ENCODE data around the gene ZNF266. TPM values are rescaled to one million over a fixed set of nuclear protein-coding genes. Genes with fewer than 3 reads are reported as not detected.

ZNF266 gene
- total and polyA plus RNA-seq, 2 experiments from 2014 or later = 12.7 to 13.9 TPM

DNA sequence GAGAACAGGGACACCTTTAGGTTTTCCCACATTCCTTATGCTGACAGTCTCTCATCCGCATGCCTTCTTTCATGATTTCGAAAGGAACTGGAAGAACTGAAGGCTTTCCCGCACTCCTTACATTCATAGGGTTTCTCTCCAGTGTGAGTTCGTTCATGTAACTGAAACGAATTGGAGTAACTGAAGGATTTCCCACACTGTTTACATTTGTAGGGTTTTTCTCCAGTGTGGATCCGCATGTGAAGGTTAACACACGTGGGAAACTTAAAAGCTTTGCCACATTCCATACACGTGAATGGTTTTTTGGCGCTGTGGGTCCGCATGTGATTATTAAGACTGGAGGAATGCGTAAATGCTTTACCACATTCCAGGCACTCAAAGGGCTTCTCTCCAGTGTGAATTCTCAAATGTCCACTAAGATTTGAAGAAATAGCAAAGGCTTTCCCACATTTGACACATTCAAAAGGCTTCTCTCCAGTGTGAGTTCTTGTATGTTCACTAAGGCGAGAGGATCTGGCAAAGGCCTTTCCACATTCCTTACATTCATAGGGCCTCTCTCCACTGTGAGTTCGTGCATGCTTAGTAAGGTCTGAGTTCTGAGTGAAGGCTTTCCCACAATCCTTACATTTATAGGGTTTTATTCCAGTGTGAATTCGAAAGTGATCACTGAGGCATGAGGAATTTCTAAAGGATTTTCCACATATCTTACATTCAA, 22.0 kb downstream of the ZNF266 start:
- peaks cover 65% of the 10 kb centered on the region for H3K36me3 ChIP-seq (ENCODE audit: insufficient read depth)
- peak; percentile 2 for DNase-seq (ENCODE audit: low spot score)
- peak overlapping the region; percentile 13; the same call in 1 of the 2 replicates for H3K4me3 ChIP-seq
- no peaks in the 10 kb centered on the region for H4K20me1 ChIP-seq (replicated peaks; ENCODE audit: insufficient read depth)
- no peak overlapping the region for H3K4me2 ChIP-seq
- Mint-ChIP-seq H3K27ac (no peak overlapping the region), H3K4me1 (no peaks in the 10 kb centered on the region), H3K9me3 (peaks cover 98% of the 10 kb centered on the region), H3K36me3 (ENCODE audit: low read depth) (peaks cover 87% of the 10 kb centered on the region), H3K27me3 (ENCODE audit: insufficient read depth, low read depth, poor library complexity) (peaks cover 10% of the 10 kb centered on the region), H3K4me3 (no peak overlapping the region)
- H3K4me1 ChIP-seq (ENCODE audit: insufficient read depth) = no peaks in the 10 kb centered on the region
- no peaks in the 10 kb centered on the region for H3K79me2 ChIP-seq (replicated peaks; ENCODE audit: insufficient read depth)
- 0 out of 2 replicates have a peak, but pooled peaks cover 3% of the 10 kb centered on the region for H3F3A ChIP-seq (replicated peaks; ENCODE audit: low read depth)
- H2AFZ ChIP-seq = no peak overlapping the region
- H3K9me2 ChIP-seq (ENCODE audit: insufficient read depth) = no peaks in the 10 kb centered on the region
- no peak overlapping the region for H3K27ac ChIP-seq (ENCODE audit: low read depth)
- TF ChIP-seq ETS1 (IDR thresholded peaks at IDR 0.05) = no peak
- no peak for TF ChIP-seq EZH2phosphoT487 (IDR thresholded peaks at IDR 0.05; ENCODE audit: unreplicated experiment)
- TF ChIP-seq, protein P1, sequence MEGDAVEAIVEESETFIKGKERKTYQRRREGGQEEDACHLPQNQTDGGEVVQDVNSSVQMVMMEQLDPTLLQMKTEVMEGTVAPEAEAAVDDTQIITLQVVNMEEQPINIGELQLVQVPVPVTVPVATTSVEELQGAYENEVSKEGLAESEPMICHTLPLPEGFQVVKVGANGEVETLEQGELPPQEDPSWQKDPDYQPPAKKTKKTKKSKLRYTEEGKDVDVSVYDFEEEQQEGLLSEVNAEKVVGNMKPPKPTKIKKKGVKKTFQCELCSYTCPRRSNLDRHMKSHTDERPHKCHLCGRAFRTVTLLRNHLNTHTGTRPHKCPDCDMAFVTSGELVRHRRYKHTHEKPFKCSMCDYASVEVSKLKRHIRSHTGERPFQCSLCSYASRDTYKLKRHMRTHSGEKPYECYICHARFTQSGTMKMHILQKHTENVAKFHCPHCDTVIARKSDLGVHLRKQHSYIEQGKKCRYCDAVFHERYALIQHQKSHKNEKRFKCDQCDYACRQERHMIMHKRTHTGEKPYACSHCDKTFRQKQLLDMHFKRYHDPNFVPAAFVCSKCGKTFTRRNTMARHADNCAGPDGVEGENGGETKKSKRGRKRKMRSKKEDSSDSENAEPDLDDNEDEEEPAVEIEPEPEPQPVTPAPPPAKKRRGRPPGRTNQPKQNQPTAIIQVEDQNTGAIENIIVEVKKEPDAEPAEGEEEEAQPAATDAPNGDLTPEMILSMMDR (conservative IDR thresholded peaks at IDR 0.05; ENCODE audit: low read depth in 2 of 2) = no peak
- TF ChIP-seq ZNF114 (CRISPR knock-in tag; IDR thresholded peaks at IDR 0.05) = no peak
- TF ChIP-seq CREB1 (CRISPR knock-in tag; IDR thresholded peaks at IDR 0.05; ENCODE audit: low read depth) = no peak
- TF ChIP-seq ZNF462 (CRISPR knock-in tag; IDR thresholded peaks at IDR 0.05) = no peak
- no peak for TF ChIP-seq ZNF331 (CRISPR knock-in tag; IDR thresholded peaks at IDR 0.05; ENCODE audit: low read depth)
- TF ChIP-seq EZH2 (IDR thresholded peaks at IDR 0.05; ENCODE audit: low read depth, unreplicated experiment) = no peak
- no peak for TF ChIP-seq POLR2AphosphoS5 (IDR thresholded peaks at IDR 0.05; ENCODE audit: low read depth)
- TF ChIP-seq JUNB (IDR thresholded peaks at IDR 0.05; ENCODE audit: unreplicated experiment) = no peak
- TF ChIP-seq STAT1 (IDR thresholded peaks at IDR 0.05; ENCODE audit: unreplicated experiment) = no peak
- ATAC-seq = no peak
- no peaks in the 10 kb centered on the region for H3K27me3 ChIP-seq (ENCODE audit: insufficient read depth)

Measured in GM23338 (cell line).